ENCODE results near the gene TBCEL.

DNA sequence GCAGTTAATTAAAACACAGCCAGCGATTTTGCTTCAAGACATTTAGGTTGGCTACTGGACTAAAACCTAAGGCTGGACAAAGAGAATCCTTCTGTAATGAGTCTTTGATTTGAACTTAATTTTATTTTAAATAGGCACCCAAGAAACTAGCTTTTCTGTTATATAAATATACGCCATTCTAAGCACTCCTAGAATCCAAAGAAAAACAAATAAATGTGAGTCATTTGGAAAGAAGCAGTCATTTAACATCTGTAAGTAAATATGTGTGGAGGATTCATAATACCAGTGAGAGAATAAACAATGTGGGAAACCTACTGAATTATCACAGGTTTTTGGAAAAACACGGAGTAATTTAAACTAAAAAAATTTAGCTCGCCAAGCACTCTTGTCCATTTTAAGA lies 76.0 kb downstream of the TBCEL start:
- TF ChIP-seq, protein P1, sequence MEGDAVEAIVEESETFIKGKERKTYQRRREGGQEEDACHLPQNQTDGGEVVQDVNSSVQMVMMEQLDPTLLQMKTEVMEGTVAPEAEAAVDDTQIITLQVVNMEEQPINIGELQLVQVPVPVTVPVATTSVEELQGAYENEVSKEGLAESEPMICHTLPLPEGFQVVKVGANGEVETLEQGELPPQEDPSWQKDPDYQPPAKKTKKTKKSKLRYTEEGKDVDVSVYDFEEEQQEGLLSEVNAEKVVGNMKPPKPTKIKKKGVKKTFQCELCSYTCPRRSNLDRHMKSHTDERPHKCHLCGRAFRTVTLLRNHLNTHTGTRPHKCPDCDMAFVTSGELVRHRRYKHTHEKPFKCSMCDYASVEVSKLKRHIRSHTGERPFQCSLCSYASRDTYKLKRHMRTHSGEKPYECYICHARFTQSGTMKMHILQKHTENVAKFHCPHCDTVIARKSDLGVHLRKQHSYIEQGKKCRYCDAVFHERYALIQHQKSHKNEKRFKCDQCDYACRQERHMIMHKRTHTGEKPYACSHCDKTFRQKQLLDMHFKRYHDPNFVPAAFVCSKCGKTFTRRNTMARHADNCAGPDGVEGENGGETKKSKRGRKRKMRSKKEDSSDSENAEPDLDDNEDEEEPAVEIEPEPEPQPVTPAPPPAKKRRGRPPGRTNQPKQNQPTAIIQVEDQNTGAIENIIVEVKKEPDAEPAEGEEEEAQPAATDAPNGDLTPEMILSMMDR (IDR thresholded peaks at IDR 0.05), result no peak
- TF ChIP-seq POLR2AphosphoS5 (IDR thresholded peaks at IDR 0.05) (no peak), EP300 (IDR thresholded peaks at IDR 0.05) (no peak), POLR2A (IDR thresholded peaks at IDR 0.05) (no peak)

Measured in upper lobe of left lung (tissue), 4 donors.